Neuronal stem cell (in vitro differentiated cells): ENCODE results near the gene SLC38A10.

Source experiments
- DNase-seq: peaks from one replicate; pipeline ENCODE4 v3.0.0-alpha.2; 2013; ENCODE audit warnings: low spot score
- H2AFZ ChIP-seq: one replicate; pipeline ENCODE4 v1.6.1; 2013; ENCODE audit warnings: mild to moderate bottlenecking, low read length, inconsistent platforms
- H2AK5ac ChIP-seq: 2 replicates; pipeline ENCODE4 v1.6.1; 2013; ENCODE audit warnings: low read depth, mild to moderate bottlenecking, inconsistent platforms, low read length, moderate library complexity, mixed read lengths
- H2BK120ac ChIP-seq: 2 replicates; pipeline ENCODE4 v1.6.1; 2013; ENCODE audit warnings: low read depth, mild to moderate bottlenecking, inconsistent platforms, low read length, moderate library complexity, mixed read lengths
- H2BK12ac ChIP-seq: one replicate; pipeline ENCODE4 v1.6.1; 2013; ENCODE audit warnings: low read length, inconsistent platforms
- H2BK15ac ChIP-seq: 2 replicates; pipeline ENCODE4 v1.6.1; 2013; ENCODE audit warnings: mild to moderate bottlenecking, low read length, inconsistent platforms, mixed read lengths
- H2BK5ac ChIP-seq: one replicate; pipeline ENCODE4 v1.6.1; 2013; ENCODE audit warnings: inconsistent platforms, mild to moderate bottlenecking, low read length, moderate library complexity
- H3K14ac ChIP-seq: one replicate; pipeline ENCODE4 v1.6.1; 2013; ENCODE audit warnings: low read length, inconsistent platforms
- H3K18ac ChIP-seq: 2 replicates; pipeline ENCODE4 v1.6.1; 2013; ENCODE audit warnings: low read length, inconsistent platforms
- H3K23ac ChIP-seq: 2 replicates; pipeline ENCODE4 v1.6.1; 2013; ENCODE audit warnings: low read depth, mild to moderate bottlenecking, mixed read lengths, low read length, inconsistent platforms; ENCODE audit not compliant: poor library complexity
- H3K27ac ChIP-seq: replicated peaks from 3 replicates; pipeline ENCODE4 v1.5.1; 2013; ENCODE audit warnings: low read length, inconsistent platforms
- H3K27me3 ChIP-seq, 3 experiments: 2 replicates each; pipeline ENCODE4 v1.6.1; 2013; ENCODE audit warnings: low read length in 3 of 3, mild to moderate bottlenecking in 2 of 3, inconsistent platforms in 1 of 3, low read depth in 1 of 3, mixed read lengths in 1 of 3, moderate library complexity in 1 of 3; ENCODE audit not compliant: control insufficient read depth in 3 of 3, insufficient read depth in 3 of 3
- H3K36me3 ChIP-seq, 2 donors: replicated peaks in 1 of 2; 2 replicates each; pipeline ENCODE4 v1.6.1; 2013; ENCODE audit warnings: low read length in 2 of 2; ENCODE audit not compliant: control insufficient read depth in 2 of 2, insufficient read depth in 2 of 2
- H3K4ac ChIP-seq: 2 replicates; pipeline ENCODE4 v1.6.1; 2013; ENCODE audit warnings: inconsistent platforms, mild to moderate bottlenecking, low read length, moderate library complexity
- H3K4me1 ChIP-seq, 2 donors: 1 replicate in 1 of 2; 2 replicates in 1 of 2; pipeline ENCODE4 v1.6.1; 2013; ENCODE audit warnings: low read length in 2 of 2, low read depth in 1 of 2; ENCODE audit not compliant: control insufficient read depth in 2 of 2, insufficient read depth in 1 of 2
- H3K4me2 ChIP-seq: one replicate; pipeline ENCODE4 v1.6.1; 2013; ENCODE audit warnings: mild to moderate bottlenecking, low read length, inconsistent platforms; ENCODE audit not compliant: insufficient read depth, poor library complexity, severe bottlenecking
- H3K4me3 ChIP-seq, 2 donors: 2 replicates each; pipeline ENCODE4 v1.5.1; 2013; ENCODE audit warnings: low read length in 2 of 2, mild to moderate bottlenecking in 2 of 2, inconsistent platforms in 1 of 2, moderate library complexity in 1 of 2
- H3K79me1 ChIP-seq: one replicate; pipeline ENCODE4 v1.6.1; 2013; ENCODE audit warnings: low read depth, mild to moderate bottlenecking, inconsistent platforms, low read length, moderate library complexity
- H3K9ac ChIP-seq: one replicate; pipeline ENCODE4 v1.6.1; 2013; ENCODE audit warnings: mild to moderate bottlenecking, low read depth, low read length, inconsistent platforms; ENCODE audit not compliant: poor library complexity
- H3K9me3 ChIP-seq, 2 donors: replicated peaks in 1 of 2; 2 replicates each; pipeline versions ENCODE3 to v1.6.1; 2013; ENCODE audit warnings: low read length in 2 of 2, mild to moderate bottlenecking in 2 of 2, inconsistent platforms in 1 of 2, low read depth in 1 of 2, mixed read lengths in 1 of 2, moderate library complexity in 1 of 2; ENCODE audit not compliant: control insufficient read depth in 2 of 2, insufficient read depth in 1 of 2
- H4K8ac ChIP-seq: one replicate; pipeline ENCODE4 v1.6.1; 2013; ENCODE audit warnings: low read depth, mild to moderate bottlenecking, inconsistent platforms, low read length, moderate library complexity
- H4K91ac ChIP-seq: one replicate; pipeline ENCODE4 v1.6.1; 2013; ENCODE audit warnings: low read length, low read depth, mild to moderate bottlenecking, inconsistent platforms; ENCODE audit not compliant: poor library complexity
- WGBS, 2 donors: extraction: QIAGEN DNeasy Blood & Tissue Kit; methylation state at CpG; one replicate each; pipeline ENCODE4 v1.1.7; 2013; ENCODE audit warnings: missing lambda C conversion rate in 2 of 2, mixed read lengths in 1 of 2; ENCODE audit not compliant: insufficient read length in 2 of 2, insufficient replicate concordance in 1 of 2; ENCODE audit errors: extremely low coverage in 2 of 2; 5-methylcytosine and 5-hydroxymethylcytosine counted together

SLC38A10 gene

GRCh38 chr17:81340607-81341515 lies 45.8 kb upstream of the SLC38A10 start:
- DNase-seq, result no peak
- H3K4ac ChIP-seq, result no peak overlapping the region
- peak overlapping the region; percentile 80 for H3K18ac ChIP-seq
- H3K36me3 ChIP-seq, result peaks cover 0 to 9% of the 10 kb centered on the region in 2 donors
- H2AK5ac ChIP-seq, result peak overlapping the region; percentile 77
- H3K4me1 ChIP-seq, result peaks cover 31 to 37% of the 10 kb centered on the region in 2 donors
- H3K27ac ChIP-seq, result no peak overlapping the region
- H3K9ac ChIP-seq, result peak overlapping the region; percentile 85
- H3K9me3 ChIP-seq, result no peaks in the 10 kb centered on the region
- H2BK5ac ChIP-seq, result no peak overlapping the region
- peak overlapping the region; percentile 66 for H2BK15ac ChIP-seq
- H2AFZ ChIP-seq, result no peak overlapping the region
- no peak overlapping the region for H4K8ac ChIP-seq
- peak overlapping the region; percentile 52 for H3K23ac ChIP-seq
- peak overlapping the region; percentile 67 to 100 for H3K4me3 ChIP-seq
- H3K14ac ChIP-seq, result peak overlapping the region; percentile 71
- H2BK120ac ChIP-seq, result no peak overlapping the region
- peaks cover 18% of the 10 kb centered on the region for H3K79me1 ChIP-seq
- no peak overlapping the region for H2BK12ac ChIP-seq
- no peak overlapping the region for H4K91ac ChIP-seq
- peaks cover 0 to 9% (median 0%) of the 10 kb centered on the region in 3 experiments for H3K27me3 ChIP-seq
- no CpG with 5 or more reads among the region's 60 CpGs for WGBS, 2 donors
- H3K4me2 ChIP-seq, result peak overlapping the region; percentile 75

- Histone ChIP-seq H3K14ac (no peak overlapping the region), H2BK15ac (no peak overlapping the region), H3K27me3 (peaks cover 0 to 9% (median 6%) of the 10 kb centered on the region in 3 experiments), H3K4me1 (peaks cover 31 to 37% of the 10 kb centered on the region in 2 donors), H3K4me2 (peak overlapping the region; percentile 30), H2BK12ac (no peak overlapping the region), H2AK5ac (peak overlapping the region; percentile 95), H4K8ac (no peak overlapping the region), H3K79me1 (peaks cover 16% of the 10 kb centered on the region), H3K18ac (peak overlapping the region; percentile 91), H3K9ac (peak overlapping the region; percentile 53), H2BK5ac (no peak overlapping the region), H2AFZ (no peak overlapping the region), H2BK120ac (no peak overlapping the region), H3K23ac (peak overlapping the region; percentile 68), H3K27ac (peak overlapping the region; percentile 56), H3K9me3 (no peaks in the 10 kb centered on the region), H4K91ac (peak overlapping the region; percentile 87), H3K4me3 (no peak overlapping the region), H3K4ac (peak overlapping the region; percentile 30), H3K36me3 (peaks cover 0 to 9% of the 10 kb centered on the region in 2 donors)
- no CpG with 5 or more reads among the region's 11 CpGs for WGBS, 2 donors
- no peak for DNase-seq
Observed at GRCh38 chr17:81339534-81340296, 44.6 kb upstream of the SLC38A10 start.

GRCh38 chr17:81339191-81339533 lies 44.1 kb upstream of the SLC38A10 start:
- H3K23ac ChIP-seq, result no peak overlapping the region
- no peak overlapping the region for H2BK12ac ChIP-seq
- H2BK15ac ChIP-seq, result no peak overlapping the region
- H2AFZ ChIP-seq, result no peak overlapping the region
- no peak overlapping the region for H2BK120ac ChIP-seq
- no peak overlapping the region for H3K18ac ChIP-seq
- H3K4me3 ChIP-seq, result no peak overlapping the region
- no peak overlapping the region for H3K4ac ChIP-seq
- no peak overlapping the region for H3K9ac ChIP-seq
- no peak overlapping the region for H3K4me2 ChIP-seq
- no peak overlapping the region for H2AK5ac ChIP-seq
- H4K91ac ChIP-seq, result no peak overlapping the region
- no peak overlapping the region for H4K8ac ChIP-seq
- peaks cover 34 to 37% of the 10 kb centered on the region in 2 donors for H3K4me1 ChIP-seq
- H3K36me3 ChIP-seq, result peaks cover 0 to 9% of the 10 kb centered on the region in 2 donors
- H3K9me3 ChIP-seq, result no peaks in the 10 kb centered on the region
- peaks cover 16% of the 10 kb centered on the region for H3K79me1 ChIP-seq
- H2BK5ac ChIP-seq, result no peak overlapping the region
- DNase-seq, result no peak
- peaks cover 0 to 9% (median 8%) of the 10 kb centered on the region in 3 experiments for H3K27me3 ChIP-seq
- no peak overlapping the region for H3K27ac ChIP-seq
- H3K14ac ChIP-seq, result no peak overlapping the region
- WGBS, 2 donors, result no CpG with 5 or more reads among the region's 4 CpGs
